Fibroblast of skin of right biceps (primary cell): Measurements from ENCODE around the gene MGA.

Experiments
- DNase-seq: peaks from one replicate; pipeline ENCODE4 v3.0.0-alpha.2; 2013

Gene MGA

GRCh38 chr15:41660235-41661077 lies at the start of gene MGA:
Gene MGA (plus strand): TSS chr15:41660405.
- peak; percentile 95 for DNase-seq

- no peak for DNase-seq
Observed at GRCh38 chr15:41620536-41621199, 39.5 kb upstream of the MGA start.

- peak; percentile 87 for DNase-seq
Observed at GRCh38 chr15:41621200-41622193, 38.7 kb upstream of the MGA start.

- DNase-seq = no peak
Observed at GRCh38 chr15:41622901-41623300, 37.3 kb upstream of the MGA start.

- DNase-seq = no peak
Observed at GRCh38 chr15:41627203-41627602, 33.0 kb upstream of the MGA start.

DNA sequence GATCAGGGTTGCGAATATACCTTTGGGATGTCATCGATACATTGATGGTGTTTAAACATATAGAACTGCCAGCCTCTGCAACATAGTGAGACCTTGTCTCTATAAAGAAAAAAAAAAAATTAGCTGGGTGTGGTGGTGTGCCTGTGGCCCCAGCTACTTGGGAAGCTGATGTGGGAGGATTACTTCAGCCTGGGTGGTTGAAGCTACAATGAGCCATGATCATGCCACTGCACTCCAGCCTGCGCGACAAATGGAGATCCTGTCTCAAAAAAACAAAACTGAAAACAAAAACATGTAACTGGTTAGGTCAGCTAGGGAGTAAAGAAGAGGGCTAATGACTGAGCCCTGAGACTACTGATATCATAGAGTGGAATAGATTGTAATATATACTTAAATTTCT lies 30.7 kb upstream of the MGA start:
- no peak for DNase-seq

GRCh38 chr15:41629883-41630282 lies 30.3 kb upstream of the MGA start:
- DNase-seq = no peak

DNA sequence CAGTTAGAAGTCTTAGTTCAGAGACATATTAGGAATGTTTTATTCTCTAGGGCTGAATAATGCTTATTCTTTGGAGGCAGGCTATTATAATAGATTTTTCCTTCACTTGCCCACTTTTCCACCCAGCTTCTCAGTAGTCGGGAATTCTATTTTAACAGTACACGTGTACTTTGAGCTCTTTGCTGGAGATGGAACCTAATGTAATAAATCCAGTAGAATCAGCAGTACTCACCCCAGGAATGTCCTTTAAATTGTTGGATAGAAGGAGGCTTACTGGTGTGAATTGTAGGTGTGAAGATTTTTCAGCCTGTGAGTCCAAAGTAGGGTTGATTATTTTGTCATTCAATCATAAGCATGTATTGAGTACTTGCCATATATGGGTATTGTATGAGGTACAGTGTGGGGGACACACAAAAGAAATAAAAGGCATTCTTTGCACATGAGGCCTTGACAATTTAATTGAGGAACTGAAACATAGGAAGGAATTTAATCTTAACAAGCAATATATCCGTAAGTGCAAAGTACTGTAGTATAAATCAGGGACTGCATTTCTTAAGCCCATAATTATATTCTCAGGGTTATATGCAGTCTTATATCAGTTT lies 29.5 kb upstream of the MGA start:
- no peak for DNase-seq

- DNase-seq = no peak
Observed at GRCh38 chr15:41631880-41632470, 28.2 kb upstream of the MGA start.

DNA sequence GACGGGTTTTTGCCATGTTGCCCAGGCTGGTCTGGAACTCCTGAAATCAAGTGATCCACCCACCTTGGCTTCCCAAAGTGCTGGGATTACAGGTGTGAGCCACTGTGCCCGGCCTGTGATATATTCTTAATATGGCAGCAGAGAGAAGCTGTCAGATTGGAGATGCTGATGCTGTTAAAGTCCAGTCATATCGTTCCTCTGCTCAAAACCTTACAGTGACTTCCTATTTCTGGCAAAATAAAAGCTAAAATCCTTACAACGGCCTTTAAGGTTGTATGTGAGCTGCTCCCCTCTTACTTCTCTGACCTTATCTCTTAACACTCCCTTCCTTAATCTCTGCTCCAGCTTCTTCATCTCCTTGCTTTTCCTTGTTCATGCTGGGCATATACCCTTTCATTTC lies 26.6 kb upstream of the MGA start:
- no peak for DNase-seq

DNA sequence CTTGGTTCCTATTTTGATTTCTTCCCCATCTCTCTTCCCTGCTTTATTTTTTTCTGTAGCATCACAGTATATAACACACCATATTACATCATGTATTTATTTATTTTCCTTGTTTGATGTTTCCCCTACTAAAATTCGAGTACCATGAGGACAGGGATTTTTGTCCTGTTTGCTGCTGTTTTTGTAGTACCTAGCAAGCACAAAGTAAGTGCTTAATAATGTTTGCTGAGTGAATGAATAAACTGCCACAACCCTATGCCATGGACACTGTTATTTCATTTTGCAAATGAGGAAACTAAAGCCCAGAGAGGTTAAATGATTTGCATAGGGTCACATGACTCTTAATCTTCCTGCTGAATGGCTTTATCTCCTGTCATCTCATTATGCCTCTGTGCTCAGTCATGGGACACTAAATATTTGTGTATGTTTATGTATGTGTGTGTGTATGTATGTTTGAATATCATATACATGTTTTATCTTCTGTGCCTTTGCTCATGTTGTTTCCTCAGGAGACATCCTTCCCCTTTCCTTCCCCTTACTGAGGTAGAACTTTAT lies 26.1 kb upstream of the MGA start:
- no peak for DNase-seq

- no peak for DNase-seq
Observed at GRCh38 chr15:41637086-41637485, 23.1 kb upstream of the MGA start.

GRCh38 chr15:41640985-41641384 lies 19.2 kb upstream of the MGA start:
- no peak for DNase-seq

DNA sequence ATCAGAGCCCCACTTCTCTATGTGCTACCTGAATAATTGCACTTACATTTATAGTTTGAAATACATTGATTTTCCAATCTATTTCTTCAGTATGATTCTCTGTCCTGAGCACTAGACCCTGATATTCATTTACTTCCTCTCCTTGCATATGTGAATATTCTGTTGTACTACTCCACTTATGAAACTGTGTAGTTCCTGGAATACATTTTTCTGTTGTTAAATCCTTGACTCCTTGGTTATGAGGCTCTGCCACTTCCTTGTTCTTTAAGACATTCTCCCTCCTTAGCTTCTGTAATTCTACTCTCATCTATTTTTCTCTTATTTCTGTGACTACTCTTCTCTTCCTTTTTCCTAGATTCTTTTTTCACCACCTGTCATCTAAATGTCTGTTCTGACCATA lies 12.9 kb upstream of the MGA start:
- no peak for DNase-seq

- no peak for DNase-seq
Observed at GRCh38 chr15:41648097-41648496, 12.1 kb upstream of the MGA start.

DNA sequence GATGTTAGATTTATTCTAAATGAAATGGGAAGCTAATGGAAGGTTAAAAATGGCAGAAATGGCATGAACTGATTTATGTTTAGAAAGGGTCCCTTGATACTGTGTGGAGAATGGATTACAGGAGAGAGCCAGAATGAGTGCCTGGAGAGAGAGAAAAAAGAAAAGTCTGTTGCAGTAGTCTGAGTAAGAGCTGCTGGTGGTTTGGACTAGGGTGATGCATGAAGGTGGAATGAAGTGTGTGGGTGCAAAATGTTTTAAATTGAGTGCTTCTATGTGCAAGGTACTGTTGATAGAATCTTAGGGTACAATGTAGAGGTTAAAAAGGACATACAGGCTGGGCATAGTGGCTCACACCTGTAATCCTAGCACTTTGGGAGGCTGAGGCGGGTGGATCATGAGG lies 11.4 kb upstream of the MGA start:
- peak; percentile 70 for DNase-seq

GRCh38 chr15:41650806-41651205 lies 9.4 kb upstream of the MGA start:
- DNase-seq = no peak

DNA sequence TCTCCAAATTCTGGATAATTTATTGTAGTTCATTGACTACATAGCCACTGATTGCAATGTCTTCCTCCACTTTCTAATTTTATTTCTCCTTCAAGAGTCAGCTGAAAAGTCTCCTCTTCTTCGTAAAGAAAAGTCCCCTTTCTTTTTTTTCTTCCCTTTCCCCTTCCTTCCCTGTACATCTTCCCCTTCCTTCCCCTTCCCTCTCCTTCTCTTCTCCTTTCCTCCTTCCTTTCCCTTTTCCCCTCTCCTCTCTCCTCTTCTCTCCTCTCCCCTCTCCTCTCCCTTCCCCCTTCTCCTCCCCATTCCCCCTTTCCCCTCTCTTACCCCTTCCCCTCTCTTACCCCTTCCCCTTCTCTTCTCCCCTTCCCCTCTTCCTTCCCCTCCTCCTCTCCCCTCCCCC lies 8.8 kb upstream of the MGA start:
- DNase-seq = no peak

GRCh38 chr15:41653760-41654159 lies 6.4 kb upstream of the MGA start:
- DNase-seq = no peak

DNA sequence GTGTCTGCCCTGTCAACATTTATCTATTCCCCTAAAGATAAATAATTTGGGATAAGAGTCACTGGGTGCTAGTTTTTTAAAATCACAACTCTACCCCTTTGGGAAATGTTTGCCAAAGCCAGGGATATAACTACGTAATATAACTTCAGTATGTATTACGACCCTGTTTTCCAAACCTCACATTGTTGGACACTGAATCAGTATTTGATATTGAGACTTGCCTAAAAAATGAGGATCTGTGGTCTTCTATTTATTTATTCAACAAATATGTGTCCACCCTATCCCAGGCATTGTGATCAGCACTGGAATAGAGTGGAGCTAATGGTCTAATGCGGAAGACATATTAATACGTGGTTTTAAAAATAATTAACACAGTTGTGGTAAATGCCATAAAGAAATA lies 4.5 kb upstream of the MGA start:
- DNase-seq = peak; percentile 70

GRCh38 chr15:41656188-41656587 lies 4.0 kb upstream of the MGA start:
- no peak for DNase-seq

DNA sequence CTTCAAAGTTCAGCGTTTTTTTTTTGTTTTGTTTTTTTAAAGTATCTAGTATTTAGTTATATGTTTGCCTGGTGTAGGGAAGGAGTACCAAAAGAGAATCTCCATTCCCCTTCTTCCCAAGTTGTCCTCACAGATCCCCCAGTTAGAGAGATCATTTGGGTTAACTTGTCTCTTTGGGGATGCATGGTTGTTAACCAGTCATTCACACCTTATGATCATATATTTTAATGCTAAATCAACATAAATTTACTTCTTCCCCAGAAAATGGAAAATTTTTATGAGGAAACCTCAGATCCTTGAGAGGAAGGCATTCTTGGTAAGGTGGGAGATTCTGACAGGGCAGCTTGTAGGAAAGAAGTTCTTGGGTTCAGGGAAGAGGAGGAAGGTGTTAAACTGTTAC lies 1.5 kb upstream of the MGA start:
- DNase-seq = no peak
